GF-D8 (cell line): ENCODE results near the gene HAUS1.
"Not testable (repeated sequence)": the region's sequence is repeated elsewhere in the genome, so short reads cannot be mapped to it uniquely, and the experiment has no call there.

Source experiments
- DNase-seq: peaks from one replicate; lab custom pipeline; 2025; lab: John Stamatoyannopoulos, UW

HAUS1 gene

DNA sequence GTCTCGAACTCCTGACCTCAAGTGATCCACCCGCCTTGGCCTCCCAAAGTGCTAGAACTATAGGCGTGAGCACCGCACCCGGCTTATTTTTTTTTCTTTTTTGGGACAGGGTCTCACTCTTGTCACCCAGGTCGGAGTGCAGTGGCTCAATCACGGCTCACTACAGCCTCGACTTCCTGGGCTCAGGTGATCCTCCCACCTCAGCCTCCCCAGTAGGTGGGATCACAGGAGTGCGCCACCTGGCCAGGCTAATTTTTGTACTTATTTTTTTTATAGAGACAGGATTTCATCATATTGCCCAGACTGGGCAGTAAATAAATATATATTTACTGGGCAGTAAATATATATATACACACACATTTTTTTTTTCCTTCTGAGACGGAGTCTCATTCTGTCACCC, 8.7 kb upstream of the HAUS1 start:
- DNase-seq, result no peak

GRCh38 chr18:46096651-46097300, 7.4 kb upstream of the HAUS1 start:
- DNase-seq, result no peak

DNA sequence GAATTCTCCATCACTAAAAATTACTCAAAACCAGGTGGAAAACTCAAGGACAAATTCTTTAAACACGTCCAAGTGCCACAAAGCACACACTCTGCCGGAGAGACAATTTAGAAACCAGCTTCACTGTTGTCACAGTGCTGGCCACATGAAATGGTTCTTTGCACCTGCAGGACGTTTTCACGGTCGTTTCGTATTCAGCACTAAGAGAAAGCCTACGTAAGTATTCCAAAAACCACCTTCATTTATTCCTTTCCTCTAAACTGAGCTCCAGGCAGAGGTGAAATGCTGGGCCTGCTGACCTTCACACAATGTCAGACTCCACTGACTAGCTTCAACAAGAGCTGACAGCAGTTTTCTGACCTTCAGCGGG, 6.8 kb upstream of the HAUS1 start:
- DNase-seq, result no peak

GRCh38 chr18:46097801-46098615, 6.2 kb upstream of the HAUS1 start, which contains the start of gene ATP5F1A:
Gene ATP5F1A, minus strand, starts transcription at chr18:46098296. Its CDS starts 65 bp downstream, at chr18:46098231.
- peak; percentile 70 for DNase-seq

DNA sequence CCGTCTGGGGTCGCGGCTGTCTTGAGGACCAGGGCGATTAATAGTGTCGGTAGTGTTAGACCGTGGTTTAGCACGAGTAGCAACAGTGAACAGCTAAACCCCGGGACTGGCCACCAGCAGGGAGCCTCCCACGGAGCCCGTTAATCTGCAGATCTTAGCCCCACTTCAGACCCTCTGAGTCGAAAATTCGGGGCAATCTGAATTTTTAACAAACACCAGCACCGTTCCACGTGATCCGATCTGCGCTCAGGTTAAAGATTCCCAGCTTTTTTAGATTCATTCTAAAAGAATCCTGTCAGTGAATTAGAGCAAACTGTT, 5.6 kb upstream of the HAUS1 start:
- DNase-seq, result no peak

DNA sequence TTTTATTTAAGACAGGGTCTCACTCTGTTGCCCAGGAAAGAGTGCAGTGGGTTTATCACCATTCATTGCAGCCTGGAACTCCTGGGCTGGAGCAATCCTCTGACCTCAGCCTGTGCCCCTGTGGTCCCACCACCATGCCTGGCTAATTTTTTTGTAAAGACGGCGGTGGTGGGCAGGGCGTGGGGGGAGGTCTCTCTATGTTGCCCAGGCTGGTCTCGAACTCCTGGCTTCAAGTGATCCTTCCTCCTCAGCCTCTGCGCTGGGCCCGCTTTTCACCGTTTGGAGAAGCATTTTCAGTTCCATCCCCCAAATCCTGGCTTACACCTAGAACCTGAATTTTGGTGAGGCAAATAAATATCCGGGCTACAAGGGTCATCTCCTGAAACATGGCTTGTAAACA, 4.7 kb upstream of the HAUS1 start:
- DNase-seq, result no peak

DNA sequence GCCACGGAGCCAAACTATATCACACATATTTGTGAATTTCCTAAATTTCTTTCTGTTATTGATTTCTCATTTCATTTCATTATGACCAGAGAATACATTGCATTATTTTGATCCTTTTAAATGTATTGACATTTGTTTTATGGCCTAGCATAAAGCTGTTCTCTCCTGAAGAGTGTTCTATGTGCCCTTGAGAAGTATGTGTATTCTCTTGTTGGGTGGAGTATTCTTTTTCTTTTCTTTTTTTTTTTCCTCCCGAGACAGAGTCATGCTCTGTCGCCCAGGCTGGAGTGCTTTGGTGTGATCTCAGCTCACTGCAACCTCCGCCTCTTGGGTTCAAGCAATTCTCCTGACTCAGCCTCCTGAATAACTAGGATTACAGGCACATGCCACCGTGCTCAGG, 5.2 kb downstream of the HAUS1 start:
- DNase-seq, result no peak

GRCh38 chr18:46110406-46110805, 6.2 kb downstream of the HAUS1 start:
- no peak for DNase-seq

DNA sequence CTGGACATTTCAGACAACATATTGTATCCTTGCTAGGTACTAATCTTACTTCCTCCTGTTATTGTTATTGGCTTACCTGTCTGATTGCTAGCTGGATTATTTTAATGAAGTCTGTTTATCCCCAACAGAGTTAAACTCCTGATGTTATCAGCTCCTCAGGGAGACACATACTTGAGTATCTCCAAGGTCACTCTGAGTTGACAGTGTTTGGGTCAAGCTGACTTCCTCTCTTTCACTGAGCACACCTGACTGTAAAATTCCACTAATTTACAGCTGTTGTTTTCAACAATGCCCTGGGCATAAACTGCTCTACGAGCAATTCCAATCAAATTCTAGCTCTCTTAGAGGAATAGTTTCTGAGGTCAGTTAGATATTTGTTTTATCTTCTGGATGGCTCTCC, 9.6 kb downstream of the HAUS1 start:
- no peak for DNase-seq

GRCh38 chr18:46126625-46127024, 22.4 kb downstream of the HAUS1 start:
- not testable (repeated sequence) for DNase-seq

GRCh38 chr18:46130061-46130460, 25.9 kb downstream of the HAUS1 start:
- DNase-seq, result no peak

GRCh38 chr18:46130549-46130948, 26.4 kb downstream of the HAUS1 start:
- not testable (repeated sequence) for DNase-seq

DNA sequence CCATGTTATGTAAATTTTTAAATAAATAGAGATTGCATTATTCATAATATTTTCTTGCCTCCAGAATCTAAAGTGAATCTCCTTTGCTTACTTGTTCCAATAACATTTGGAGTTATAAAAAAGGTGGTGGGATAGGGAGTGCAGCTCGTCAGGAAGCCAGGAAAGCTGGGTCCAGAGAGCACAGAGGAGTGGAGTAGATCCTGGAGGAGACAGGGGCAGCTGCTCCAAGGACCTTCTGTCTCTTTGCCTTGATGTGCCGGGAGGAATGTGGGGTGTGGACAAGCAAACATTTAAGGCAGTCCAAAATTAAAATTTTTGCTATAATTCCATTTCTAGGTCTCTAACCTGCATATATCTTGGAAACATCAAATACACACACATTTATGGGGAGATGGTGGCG, 29.3 kb downstream of the HAUS1 start:
- DNase-seq, result no peak

DNA sequence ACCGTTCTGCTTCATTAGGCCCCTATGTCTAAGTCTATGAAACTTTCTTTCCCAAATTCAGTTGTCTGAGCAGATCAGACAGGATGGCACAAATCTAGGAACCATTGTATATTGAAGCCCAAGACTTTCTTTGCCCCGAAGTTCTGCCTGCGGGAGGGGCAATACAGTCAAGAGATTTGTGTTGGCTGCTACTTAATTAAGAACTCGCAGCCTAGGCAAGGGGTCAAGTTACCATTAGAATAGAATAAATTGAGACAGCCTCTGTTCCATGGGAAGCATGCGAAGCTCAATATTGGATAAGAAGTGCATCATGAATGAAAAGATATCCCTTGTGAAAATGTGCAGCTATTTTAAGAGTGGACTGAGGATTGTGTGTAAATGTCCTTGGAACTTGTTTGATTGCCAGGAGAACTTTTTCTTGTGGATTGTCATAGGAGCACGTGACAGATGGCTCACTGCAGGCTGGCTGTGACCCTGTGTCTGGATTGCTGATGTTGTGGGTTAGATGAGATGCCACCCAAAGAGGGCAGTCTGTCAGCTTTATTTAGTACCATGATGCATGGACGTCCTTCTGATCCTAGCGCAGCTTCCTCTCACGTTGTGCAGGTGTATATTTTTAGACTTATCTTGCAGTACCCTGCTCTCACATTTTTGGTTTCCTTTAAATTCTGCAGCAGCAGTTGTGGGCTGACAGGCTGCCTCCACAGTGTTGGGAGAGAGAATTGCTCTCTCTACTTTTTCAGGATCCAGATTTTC, 30.9 kb downstream of the HAUS1 start:
- no peak for DNase-seq

DNA sequence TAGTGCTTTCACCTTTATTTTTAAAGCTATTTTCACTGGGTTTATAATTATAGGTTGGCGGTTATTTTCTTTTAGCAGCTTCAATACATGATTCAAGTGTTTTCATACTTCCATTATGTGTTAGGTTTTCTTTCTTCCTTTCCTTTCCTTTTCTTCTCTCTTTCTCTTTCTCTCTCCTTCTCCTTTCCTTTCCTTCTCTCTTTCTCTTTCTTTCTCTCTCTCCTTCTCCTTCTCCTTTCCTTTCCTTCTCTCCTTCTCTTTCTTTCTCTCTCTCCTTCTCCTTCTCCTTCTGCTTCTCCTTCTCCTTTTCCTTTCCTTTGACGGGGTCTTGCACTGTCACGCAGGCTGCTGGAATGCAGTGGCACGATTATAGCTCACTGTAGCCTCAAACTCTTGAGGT, 36.0 kb downstream of the HAUS1 start:
- no peak for DNase-seq

- no peak for DNase-seq
These were observed 37.0 kb downstream of the HAUS1 start for GRCh38 chr18:46141199-46141598.

DNA sequence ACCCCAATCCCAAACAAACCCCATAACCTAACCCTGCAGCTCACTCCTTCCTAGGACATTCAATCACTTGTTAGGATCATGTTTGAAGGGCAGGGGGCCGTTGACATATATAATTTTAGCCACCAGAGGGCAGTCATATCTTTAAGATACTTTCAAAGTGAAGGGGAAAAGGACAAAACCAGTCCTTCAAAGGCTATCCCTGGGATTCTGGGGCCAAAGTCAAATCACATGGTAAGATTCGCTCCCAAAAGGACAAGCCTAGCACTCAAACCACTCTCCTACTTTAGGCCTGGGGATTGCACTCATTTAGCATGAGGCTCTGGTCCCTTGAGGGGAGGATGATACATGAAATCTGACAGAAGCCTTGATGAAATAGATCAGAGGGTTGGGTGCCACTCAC, 44.6 kb downstream of the HAUS1 start:
- DNase-seq, result no peak

DNA sequence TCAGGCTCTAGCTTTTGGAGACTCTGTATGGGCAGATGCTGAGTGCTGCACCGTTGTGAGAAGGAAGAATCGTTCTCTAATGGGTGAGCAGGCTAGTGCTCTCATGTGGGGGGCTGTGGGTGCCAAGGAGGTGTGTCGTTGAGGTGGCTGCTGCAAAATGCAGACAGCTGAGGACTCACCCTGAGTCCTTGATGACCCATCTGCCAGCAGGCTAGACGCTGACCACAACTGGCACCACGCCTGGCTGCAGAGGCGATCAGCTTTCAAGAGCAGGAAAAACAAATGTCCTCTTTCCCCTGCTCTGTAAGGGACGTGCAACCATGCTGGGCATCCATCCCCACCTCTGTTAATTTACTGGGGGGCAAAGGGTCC, 48.2 kb downstream of the HAUS1 start:
- no peak for DNase-seq

GRCh38 chr18:46152808-46153617, 48.8 kb downstream of the HAUS1 start:
- DNase-seq, result no peak

- DNase-seq, result peak; percentile 65
These were observed 51.5 kb downstream of the HAUS1 start for GRCh38 chr18:46155641-46156051.

DNA sequence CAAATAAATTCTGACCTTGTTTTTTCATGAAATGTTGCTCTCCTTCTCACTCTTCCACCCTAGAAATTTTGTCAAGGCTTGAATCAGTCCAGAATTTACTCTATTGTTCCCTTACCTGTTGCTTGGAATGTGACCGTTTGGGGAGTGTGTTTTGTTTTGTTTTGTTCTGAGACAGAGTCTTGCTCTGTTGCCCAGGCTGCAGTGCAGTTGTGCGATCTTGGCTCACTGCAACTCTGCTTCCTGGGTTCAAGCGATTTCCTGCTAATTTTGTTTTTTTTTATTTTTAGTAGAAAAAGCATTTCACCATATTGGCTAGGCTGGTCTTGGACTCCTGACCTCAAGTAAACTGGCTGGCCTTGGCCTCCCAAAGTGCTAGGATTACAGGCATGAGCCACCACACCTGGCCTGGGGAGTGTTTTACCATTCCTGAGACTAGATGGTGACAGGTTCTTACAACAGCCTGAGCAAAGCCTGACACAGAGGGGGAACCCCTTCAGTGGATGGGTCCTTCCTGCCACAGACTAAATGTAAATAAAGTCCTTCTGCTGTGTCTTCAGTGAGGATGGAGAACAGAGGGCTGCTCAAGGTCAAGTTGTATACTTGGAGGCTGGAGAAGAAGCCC, 52.0 kb downstream of the HAUS1 start:
- DNase-seq, result no peak

- no peak for DNase-seq
These were observed 52.7 kb downstream of the HAUS1 start for GRCh38 chr18:46156843-46157242.
